ENCODE measurements around the gene KRT17. TPM values are rescaled to one million over a fixed set of nuclear protein-coding genes. Genes with fewer than 3 reads are reported as not detected.

Gene KRT17
- total and polyA plus RNA-seq, 2 experiments from 2014 or later = 1.8 to 3.8 TPM

- peak overlapping the region; percentile 56 for H3K27ac ChIP-seq
- peaks cover 7% of the 10 kb centered on the region; the same call in 1 of the 2 replicates for H3F3A ChIP-seq (ENCODE audit: insufficient read depth)
- peak; percentile 47 for DNase-seq
- H3K4me3 ChIP-seq = peak overlapping the region; percentile 74
- H3K79me2 ChIP-seq (ENCODE audit: insufficient read depth) = no peaks in the 10 kb centered on the region
- H2AFZ ChIP-seq = peak overlapping the region; percentile 99
- H3K9me2 ChIP-seq (ENCODE audit: insufficient read depth) = no peaks in the 10 kb centered on the region
- peak overlapping the region; percentile 95 for H3K4me2 ChIP-seq (ENCODE audit: unreplicated experiment)
- H3K36me3 ChIP-seq (ENCODE audit: low read depth) = no peaks in the 10 kb centered on the region
- in situ Hi-C loops (cut with MboI) = loop anchor here (10.0 to 25.0 kb wide), 3 partner anchors 329 to 1054 kb away; no protein-coding TSS in a partner anchor
- H3K27me3 ChIP-seq (replicated peaks; ENCODE audit: insufficient read depth) = no peaks in the 10 kb centered on the region
- H3K4me1 ChIP-seq (ENCODE audit: insufficient read depth) = peaks cover 5% of the 10 kb centered on the region
- WGBS, 2 experiments (ENCODE audit: low coverage in 1 of 2, low lambda C conversion rate in 2 of 2, missing lambda C conversion rate in 2 of 2) = 9 to 19% methylated on average over 4 to 11 of the region's 11 CpGs
- TF ChIP-seq EZH2 (IDR thresholded peaks at IDR 0.05; ENCODE audit: insufficient read depth, poor library complexity, severe bottlenecking) (no peak), EZH2phosphoT487 (IDR thresholded peaks at IDR 0.05; ENCODE audit: insufficient read depth, low read depth) (no peak)
- no peaks in the 10 kb centered on the region for H4K20me1 ChIP-seq (ENCODE audit: insufficient read depth)
- H3K9me3 ChIP-seq (ENCODE audit: low read depth) = no peaks in the 10 kb centered on the region
- H3K9ac ChIP-seq = peak overlapping the region; percentile 68
Measured at GRCh38 chr17:41666237-41666641, 41.9 kb upstream of the KRT17 start.

DNA sequence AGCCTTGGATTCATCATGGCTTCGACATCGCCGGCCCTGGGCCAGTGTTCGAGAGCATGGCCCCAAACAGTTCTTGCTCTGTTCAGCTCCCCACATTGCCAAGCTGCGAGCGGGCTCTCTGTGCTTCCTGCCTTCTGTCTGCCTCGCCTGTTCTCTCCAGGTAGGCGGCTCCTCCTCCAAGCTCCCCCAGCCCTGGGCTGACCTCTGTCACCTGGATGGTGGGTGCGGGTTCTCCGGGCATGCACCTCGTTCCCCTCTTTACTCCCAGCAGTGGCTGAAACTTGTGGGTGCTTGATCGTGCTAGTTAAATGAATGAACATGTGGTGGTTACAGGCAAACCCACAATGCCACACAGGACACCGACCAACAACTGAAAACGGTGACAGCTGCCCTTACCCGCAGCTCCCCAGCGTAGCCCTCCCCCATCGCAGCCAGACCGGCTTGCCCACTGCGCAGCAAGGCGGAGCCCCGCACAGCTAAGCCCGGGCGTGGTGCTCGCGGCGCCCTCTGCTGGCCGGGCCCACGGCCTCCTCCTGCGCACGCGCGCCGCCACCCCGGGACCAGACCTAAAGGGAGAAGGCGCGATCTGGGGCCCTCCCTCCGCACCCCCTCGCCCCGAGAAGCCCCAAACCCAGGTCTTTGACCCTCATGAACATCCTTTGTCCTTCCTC, 41.3 kb upstream of the KRT17 start:
- Histone ChIP-seq H4K20me1 (ENCODE audit: insufficient read depth) (no peaks in the 10 kb centered on the region), H3K27ac (peak overlapping the region; percentile 56), H3K4me2 (ENCODE audit: unreplicated experiment) (peak overlapping the region; percentile 95), H3K9ac (peak overlapping the region; percentile 68), H3K4me1 (ENCODE audit: insufficient read depth) (peaks cover 5% of the 10 kb centered on the region), H3K27me3 (replicated peaks; ENCODE audit: insufficient read depth) (no peaks in the 10 kb centered on the region), H2AFZ (peak overlapping the region; percentile 99), H3K4me3 (peak overlapping the region; percentile 74), H3K9me3 (ENCODE audit: low read depth) (no peaks in the 10 kb centered on the region), H3F3A (ENCODE audit: insufficient read depth) (peaks cover 7% of the 10 kb centered on the region; the same call in 1 of the 2 replicates), H3K36me3 (ENCODE audit: low read depth) (no peaks in the 10 kb centered on the region), H3K9me2 (ENCODE audit: insufficient read depth) (no peaks in the 10 kb centered on the region), H3K79me2 (ENCODE audit: insufficient read depth) (no peaks in the 10 kb centered on the region)
- no peak for TF ChIP-seq EZH2phosphoT487 (IDR thresholded peaks at IDR 0.05; ENCODE audit: insufficient read depth, low read depth)
- DNase-seq = peak; percentile 93
- in situ Hi-C loops (cut with MboI) = loop anchor here (10.0 to 25.0 kb wide), 3 partner anchors 328 to 1053 kb away; no protein-coding TSS in a partner anchor
- WGBS, 2 experiments (ENCODE audit: low coverage in 1 of 2, low lambda C conversion rate in 2 of 2, missing lambda C conversion rate in 2 of 2) = 0 to 2% methylated on average over 13 to 38 of the region's 39 CpGs

- Histone ChIP-seq H3K9me2 (ENCODE audit: insufficient read depth) (no peaks in the 10 kb centered on the region), H3K36me3 (ENCODE audit: low read depth) (no peaks in the 10 kb centered on the region), H3K9me3 (ENCODE audit: low read depth) (no peaks in the 10 kb centered on the region), H3K4me2 (ENCODE audit: unreplicated experiment) (no peak overlapping the region), H3K4me3 (peak overlapping the region; percentile 74; the same call in 1 of the 2 replicates), H3K9ac (peak overlapping the region; percentile 68; the same call in 1 of the 2 replicates), H3K4me1 (ENCODE audit: insufficient read depth) (peaks cover 5% of the 10 kb centered on the region), H4K20me1 (ENCODE audit: insufficient read depth) (no peaks in the 10 kb centered on the region), H3F3A (ENCODE audit: insufficient read depth) (peaks cover 7% of the 10 kb centered on the region; the same call in 1 of the 2 replicates), H3K27ac (no peak overlapping the region), H3K79me2 (ENCODE audit: insufficient read depth) (no peaks in the 10 kb centered on the region), H2AFZ (peak overlapping the region; percentile 99), H3K27me3 (replicated peaks; ENCODE audit: insufficient read depth) (no peaks in the 10 kb centered on the region)
- in situ Hi-C loops (cut with MboI) = loop anchor here (10.0 to 25.0 kb wide), 3 partner anchors 328 to 1053 kb away; no protein-coding TSS in a partner anchor
- WGBS, 2 experiments (ENCODE audit: low coverage in 1 of 2, low lambda C conversion rate in 2 of 2, missing lambda C conversion rate in 2 of 2) = 54 to 55% methylated on average over 11 to 15 of the region's 15 CpGs
- TF ChIP-seq EZH2phosphoT487 (IDR thresholded peaks at IDR 0.05; ENCODE audit: insufficient read depth, low read depth) = no peak
- TF ChIP-seq EZH2 (IDR thresholded peaks at IDR 0.05; ENCODE audit: insufficient read depth, poor library complexity, severe bottlenecking) = no peak
- no peak for DNase-seq
Measured at GRCh38 chr17:41664587-41665565, 40.5 kb upstream of the KRT17 start.

DNA sequence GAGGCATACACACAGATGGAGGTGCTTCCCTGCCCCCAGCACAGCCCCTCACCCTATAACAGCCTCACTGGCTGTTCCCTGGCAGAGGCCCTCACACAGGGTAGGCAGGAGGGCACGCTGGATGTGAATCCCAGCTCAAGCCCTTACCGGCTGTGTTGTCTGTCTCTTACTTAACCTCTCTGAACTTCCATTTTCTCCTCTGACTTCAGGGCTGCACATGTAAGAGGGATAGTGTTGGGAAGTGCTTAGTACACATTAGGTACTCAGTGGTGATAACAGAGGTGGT, 39.7 kb upstream of the KRT17 start:
- peaks cover 5% of the 10 kb centered on the region for H3K4me1 ChIP-seq (ENCODE audit: insufficient read depth)
- H3K9ac ChIP-seq = no peak overlapping the region
- 87 to 91% methylated on average over 2 of the region's 2 CpGs for WGBS, 2 experiments (ENCODE audit: low coverage in 1 of 2, low lambda C conversion rate in 2 of 2, missing lambda C conversion rate in 2 of 2)
- no peaks in the 10 kb centered on the region for H3K9me2 ChIP-seq (ENCODE audit: insufficient read depth)
- DNase-seq = no peak
- H3F3A ChIP-seq (ENCODE audit: insufficient read depth) = peaks cover 7% of the 10 kb centered on the region; the same call in 1 of the 2 replicates
- no peaks in the 10 kb centered on the region for H4K20me1 ChIP-seq (ENCODE audit: insufficient read depth)
- TF ChIP-seq EZH2phosphoT487 (IDR thresholded peaks at IDR 0.05; ENCODE audit: insufficient read depth, low read depth) (no peak), EZH2 (IDR thresholded peaks at IDR 0.05; ENCODE audit: insufficient read depth, poor library complexity, severe bottlenecking) (no peak)
- in situ Hi-C loops (cut with MboI) = loop anchor here (10.0 to 25.0 kb wide), 3 partner anchors 327 to 1052 kb away; no protein-coding TSS in a partner anchor
- no peak overlapping the region for H3K4me2 ChIP-seq (ENCODE audit: unreplicated experiment)
- H3K4me3 ChIP-seq = no peak overlapping the region
- no peaks in the 10 kb centered on the region for H3K36me3 ChIP-seq (ENCODE audit: low read depth)
- no peaks in the 10 kb centered on the region for H3K27me3 ChIP-seq (replicated peaks; ENCODE audit: insufficient read depth)
- no peak overlapping the region for H2AFZ ChIP-seq
- H3K9me3 ChIP-seq (ENCODE audit: low read depth) = no peaks in the 10 kb centered on the region
- H3K79me2 ChIP-seq (ENCODE audit: insufficient read depth) = no peaks in the 10 kb centered on the region
- H3K27ac ChIP-seq = no peak overlapping the region
